Measurements from ENCODE around the gene SMPD3.
A peak's percentile ranks its signal among the peaks of the same experiment; 100 is the strongest.

Gene SMPD3

DNA sequence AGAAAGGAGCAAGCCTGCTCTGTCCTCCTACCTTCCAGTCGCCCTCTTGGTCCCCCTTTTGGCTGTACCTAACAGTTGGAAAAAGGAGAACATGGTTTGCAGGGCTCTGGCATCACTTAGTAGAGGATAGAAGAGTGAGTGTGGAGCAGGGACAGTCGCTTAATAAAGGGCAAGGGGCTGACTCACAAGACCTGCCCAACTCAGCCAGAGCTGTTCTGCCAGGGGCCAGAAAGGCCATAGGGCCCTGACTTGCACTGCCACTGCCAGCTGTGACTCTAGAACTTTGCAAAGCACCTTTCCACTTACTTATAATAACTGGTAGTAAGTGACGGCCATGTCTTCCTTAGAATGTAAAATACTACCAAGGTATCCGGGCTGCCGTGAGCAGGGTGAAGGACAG lies 124.0 kb downstream of the SMPD3 start:
- no peak overlapping the region for H3K4me3 ChIP-seq (ENCODE audit: low read depth, low read length)
- no peak overlapping the region for H3K27ac ChIP-seq (ENCODE audit: low read depth, low read length)
- H3K9me3 ChIP-seq (ENCODE audit: control insufficient read depth, insufficient read depth, low read depth, low read length) = no peaks in the 10 kb centered on the region
- H3K4me1 ChIP-seq (ENCODE audit: control insufficient read depth, insufficient read depth, low read length) = no peaks in the 10 kb centered on the region
- H3K9ac ChIP-seq (ENCODE audit: low read length) = no peak overlapping the region
- H3K36me3 ChIP-seq (ENCODE audit: control insufficient read depth, insufficient read depth, low read length) = peaks cover 64% of the 10 kb centered on the region
- H3K27me3 ChIP-seq (ENCODE audit: control insufficient read depth, insufficient read depth, low read length) = no peaks in the 10 kb centered on the region

- H3K36me3 ChIP-seq (ENCODE audit: control insufficient read depth, insufficient read depth, low read length) = peaks cover 60% of the 10 kb centered on the region
Measured at GRCh38 chr16:68319185-68319908, 129.0 kb downstream of the SMPD3 start.

GRCh38 chr16:68313116-68313515 lies 135.2 kb downstream of the SMPD3 start:
- Histone ChIP-seq H3K9me3 (ENCODE audit: control insufficient read depth, insufficient read depth, low read depth, low read length) (no peaks in the 10 kb centered on the region), H3K4me3 (ENCODE audit: low read depth, low read length) (no peak overlapping the region), H3K36me3 (ENCODE audit: control insufficient read depth, insufficient read depth, low read length) (peaks cover 28% of the 10 kb centered on the region), H3K4me1 (ENCODE audit: control insufficient read depth, insufficient read depth, low read length) (peaks cover 4% of the 10 kb centered on the region; the same call in 1 of the 2 replicates), H3K27ac (ENCODE audit: low read depth, low read length) (no peak overlapping the region), H3K9ac (ENCODE audit: low read length) (no peak overlapping the region), H3K27me3 (ENCODE audit: control insufficient read depth, insufficient read depth, low read length) (no peaks in the 10 kb centered on the region)

More at GRCh38 chr16:68319185-68319908, 129.0 kb downstream of the SMPD3 start:
- Histone ChIP-seq H3K27me3 (ENCODE audit: control insufficient read depth, insufficient read depth, low read length) (no peaks in the 10 kb centered on the region), H3K9ac (ENCODE audit: low read length) (no peak overlapping the region), H3K9me3 (ENCODE audit: control insufficient read depth, insufficient read depth, low read depth, low read length) (no peaks in the 10 kb centered on the region), H3K4me3 (ENCODE audit: low read depth, low read length) (no peak overlapping the region), H3K4me1 (ENCODE audit: control insufficient read depth, insufficient read depth, low read length) (no peaks in the 10 kb centered on the region), H3K27ac (ENCODE audit: low read depth, low read length) (no peak overlapping the region)

DNA sequence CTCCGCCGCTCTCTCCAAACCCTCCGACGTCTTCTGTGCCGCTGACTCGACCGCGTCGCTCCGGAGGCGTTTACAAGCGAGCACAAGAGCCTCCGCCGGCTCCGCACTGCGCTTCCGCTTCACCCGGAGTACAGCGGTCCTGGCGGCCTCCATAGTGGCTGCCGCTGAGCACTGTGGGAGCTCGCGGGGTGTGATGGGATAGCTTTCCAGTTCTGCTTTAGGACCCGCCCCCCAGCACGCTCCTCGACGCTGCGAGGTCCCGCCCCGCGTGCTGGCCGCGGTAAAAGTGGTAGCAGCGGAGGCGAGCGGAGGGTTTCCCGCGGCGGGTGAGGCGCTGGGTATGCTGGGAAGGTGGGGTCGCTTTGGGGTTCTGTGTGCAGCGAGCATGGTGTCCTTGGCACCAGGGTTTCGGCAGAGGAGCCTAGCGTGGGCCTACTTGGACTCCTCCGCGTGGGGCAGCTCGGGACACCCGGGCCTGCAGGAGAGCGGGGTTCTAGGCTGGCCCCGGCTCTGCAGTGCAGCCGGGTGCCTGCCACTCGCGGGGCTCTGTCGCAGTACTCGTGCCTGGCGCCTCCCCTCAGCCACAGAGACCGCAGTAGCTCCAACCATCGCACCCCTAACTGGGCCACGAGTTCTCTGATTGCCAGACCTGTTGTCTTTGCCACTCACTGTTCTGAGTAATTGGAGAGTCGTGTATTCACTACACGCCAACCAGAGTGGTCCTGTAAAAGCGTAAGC lies 137.4 kb downstream of the SMPD3 start, which contains the start of the genes PRMT7 and SLC7A6OS:
Gene PRMT7 (plus strand): TSS at position 246 of the 738 bp plus-strand sequence. CDS start 4,961 bp downstream, outside the sequence.
Gene SLC7A6OS (minus strand): TSS at position 173 of the 738 bp plus-strand sequence. CDS start 20 bp downstream, at position 153.
- H3K9me3 ChIP-seq (ENCODE audit: control insufficient read depth, insufficient read depth, low read depth, low read length) = no peaks in the 10 kb centered on the region
- H3K36me3 ChIP-seq (ENCODE audit: control insufficient read depth, insufficient read depth, low read length) = peaks cover 31% of the 10 kb centered on the region
- H3K27ac ChIP-seq (ENCODE audit: low read depth, low read length) = peak within 1 kb of the TSS; percentile 72
- H3K27me3 ChIP-seq (ENCODE audit: control insufficient read depth, insufficient read depth, low read length) = no peaks in the 10 kb centered on the region
- H3K9ac ChIP-seq (ENCODE audit: low read length) = peak within 1 kb of the TSS; percentile 87
- peaks cover 4% of the 10 kb centered on the region; the same call in 1 of the 2 replicates for H3K4me1 ChIP-seq (ENCODE audit: control insufficient read depth, insufficient read depth, low read length)
- peak within 1 kb of the TSS; percentile 89 for H3K4me3 ChIP-seq (ENCODE audit: low read depth, low read length)

DNA sequence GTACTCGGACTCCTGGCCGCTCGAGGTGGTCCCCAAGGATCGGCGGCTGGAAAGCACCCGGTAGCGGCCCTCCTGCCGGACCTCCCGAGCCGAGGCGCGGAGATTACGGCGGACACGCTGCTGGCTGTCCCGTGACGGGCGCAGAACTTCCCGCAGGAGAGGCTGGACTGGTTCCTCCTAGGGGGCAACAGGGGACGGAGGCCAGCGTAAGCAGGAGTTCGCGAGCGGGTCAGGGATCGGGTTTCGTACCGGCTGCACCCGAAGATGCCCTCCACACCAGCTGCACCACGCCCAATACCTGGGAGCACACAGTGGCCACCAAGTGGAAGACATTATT lies 137.9 kb downstream of the SMPD3 start:
- H3K9me3 ChIP-seq (ENCODE audit: control insufficient read depth, insufficient read depth, low read depth, low read length) = no peaks in the 10 kb centered on the region
- peaks cover 4% of the 10 kb centered on the region; the same call in 1 of the 2 replicates for H3K4me1 ChIP-seq (ENCODE audit: control insufficient read depth, insufficient read depth, low read length)
- no peaks in the 10 kb centered on the region for H3K27me3 ChIP-seq (ENCODE audit: control insufficient read depth, insufficient read depth, low read length)

GRCh38 chr16:68309799-68310198 lies 138.5 kb downstream of the SMPD3 start:
- Histone ChIP-seq H3K27me3 (ENCODE audit: control insufficient read depth, insufficient read depth, low read length) (no peaks in the 10 kb centered on the region), H3K9ac (ENCODE audit: low read length) (peak overlapping the region; percentile 87), H3K4me1 (ENCODE audit: control insufficient read depth, insufficient read depth, low read length) (peaks cover 4% of the 10 kb centered on the region; the same call in 1 of the 2 replicates), H3K4me3 (ENCODE audit: low read depth, low read length) (peak overlapping the region; percentile 89), H3K9me3 (ENCODE audit: control insufficient read depth, insufficient read depth, low read depth, low read length) (no peaks in the 10 kb centered on the region), H3K27ac (ENCODE audit: low read depth, low read length) (no peak overlapping the region), H3K36me3 (ENCODE audit: control insufficient read depth, insufficient read depth, low read length) (peaks cover 37% of the 10 kb centered on the region)

More for the DNA sequence above, 137.9 kb downstream of the SMPD3 start:
- Histone ChIP-seq H3K36me3 (ENCODE audit: control insufficient read depth, insufficient read depth, low read length) (peaks cover 31% of the 10 kb centered on the region), H3K27ac (ENCODE audit: low read depth, low read length) (peak overlapping the region; percentile 72; the same call in 1 of the 2 replicates), H3K4me3 (ENCODE audit: low read depth, low read length) (peak overlapping the region; percentile 89), H3K9ac (ENCODE audit: low read length) (peak overlapping the region; percentile 87)

Measured in HUES6 (cell line).